Measurements from ENCODE around the gene NECTIN1.

Gene NECTIN1

DNA sequence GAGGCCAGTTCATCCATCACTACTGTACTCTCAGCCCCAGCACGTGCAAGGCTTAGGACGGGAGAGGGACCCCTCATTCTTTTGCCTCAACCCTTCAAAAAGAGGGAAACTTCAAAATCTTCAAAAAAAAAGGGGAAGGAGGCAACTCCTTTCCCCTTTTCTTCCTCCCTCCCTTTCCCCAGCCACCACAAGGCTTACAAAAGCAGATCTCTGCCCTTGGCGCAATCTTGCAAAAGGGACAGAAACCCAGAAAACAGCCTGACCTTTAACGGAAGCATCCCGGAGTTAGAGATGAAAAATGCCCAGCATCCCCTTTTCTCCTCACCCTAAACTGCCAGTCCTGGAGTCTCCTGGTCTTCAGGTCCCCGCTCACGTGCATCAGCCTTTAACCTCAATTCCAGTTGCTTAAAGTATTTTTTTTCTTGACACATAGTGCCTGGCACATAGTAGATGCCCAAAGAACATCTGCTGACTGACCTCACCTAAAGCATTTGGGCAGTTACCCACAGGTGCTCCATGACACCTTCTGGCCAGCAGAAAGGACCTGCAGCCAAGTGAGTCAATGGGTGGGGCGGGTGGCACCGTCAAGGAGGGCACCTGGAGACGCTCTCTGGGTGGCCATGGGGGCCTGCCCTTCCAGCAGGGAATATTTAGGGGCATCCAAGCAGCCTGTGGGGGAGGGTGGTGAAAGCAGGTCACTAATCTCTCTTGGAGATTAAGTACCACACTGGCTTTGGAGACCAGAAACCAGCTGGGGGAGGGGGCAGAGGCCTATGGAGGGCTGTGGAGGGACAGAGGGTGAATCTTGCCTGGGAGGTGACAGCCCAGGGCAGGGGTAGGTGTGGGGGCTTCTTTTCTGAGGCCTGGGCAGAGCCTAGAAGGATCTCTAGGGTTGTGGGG lies 16.3 kb downstream of the NECTIN1 start:
- TF ChIP-seq, protein P1, sequence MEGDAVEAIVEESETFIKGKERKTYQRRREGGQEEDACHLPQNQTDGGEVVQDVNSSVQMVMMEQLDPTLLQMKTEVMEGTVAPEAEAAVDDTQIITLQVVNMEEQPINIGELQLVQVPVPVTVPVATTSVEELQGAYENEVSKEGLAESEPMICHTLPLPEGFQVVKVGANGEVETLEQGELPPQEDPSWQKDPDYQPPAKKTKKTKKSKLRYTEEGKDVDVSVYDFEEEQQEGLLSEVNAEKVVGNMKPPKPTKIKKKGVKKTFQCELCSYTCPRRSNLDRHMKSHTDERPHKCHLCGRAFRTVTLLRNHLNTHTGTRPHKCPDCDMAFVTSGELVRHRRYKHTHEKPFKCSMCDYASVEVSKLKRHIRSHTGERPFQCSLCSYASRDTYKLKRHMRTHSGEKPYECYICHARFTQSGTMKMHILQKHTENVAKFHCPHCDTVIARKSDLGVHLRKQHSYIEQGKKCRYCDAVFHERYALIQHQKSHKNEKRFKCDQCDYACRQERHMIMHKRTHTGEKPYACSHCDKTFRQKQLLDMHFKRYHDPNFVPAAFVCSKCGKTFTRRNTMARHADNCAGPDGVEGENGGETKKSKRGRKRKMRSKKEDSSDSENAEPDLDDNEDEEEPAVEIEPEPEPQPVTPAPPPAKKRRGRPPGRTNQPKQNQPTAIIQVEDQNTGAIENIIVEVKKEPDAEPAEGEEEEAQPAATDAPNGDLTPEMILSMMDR (IDR thresholded peaks at IDR 0.05) = no peak
- DNase-seq (ENCODE audit: low spot score) = no peak
- Histone ChIP-seq H3K27ac (no peak overlapping the region), H3K4me3 (no peak overlapping the region)

DNA sequence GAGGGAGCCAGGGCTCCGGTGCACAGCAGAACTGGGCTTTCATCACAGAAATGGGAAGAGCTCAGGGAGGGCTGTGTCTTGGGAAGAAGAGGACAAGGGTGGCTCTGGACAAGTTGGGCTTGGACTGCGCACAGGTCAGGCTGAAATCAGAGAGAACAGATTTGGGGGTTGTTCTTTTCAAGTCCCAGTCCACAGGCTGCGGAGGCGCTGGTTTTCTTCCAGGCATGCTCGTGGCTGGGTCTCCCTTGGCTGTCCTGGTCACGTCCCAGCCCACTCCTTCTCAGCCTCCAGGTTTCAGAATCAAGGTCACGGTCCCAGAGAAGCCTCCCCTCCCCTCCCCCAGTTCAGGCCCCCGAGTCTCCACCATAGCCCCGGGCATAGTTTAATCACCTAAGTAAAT lies 17.0 kb downstream of the NECTIN1 start:
- TF ChIP-seq, protein P1 (IDR thresholded peaks at IDR 0.05) = no peak
- Histone ChIP-seq H3K4me3 (no peak overlapping the region), H3K27ac (no peak overlapping the region)
- DNase-seq (ENCODE audit: low spot score) = no peak

DNA sequence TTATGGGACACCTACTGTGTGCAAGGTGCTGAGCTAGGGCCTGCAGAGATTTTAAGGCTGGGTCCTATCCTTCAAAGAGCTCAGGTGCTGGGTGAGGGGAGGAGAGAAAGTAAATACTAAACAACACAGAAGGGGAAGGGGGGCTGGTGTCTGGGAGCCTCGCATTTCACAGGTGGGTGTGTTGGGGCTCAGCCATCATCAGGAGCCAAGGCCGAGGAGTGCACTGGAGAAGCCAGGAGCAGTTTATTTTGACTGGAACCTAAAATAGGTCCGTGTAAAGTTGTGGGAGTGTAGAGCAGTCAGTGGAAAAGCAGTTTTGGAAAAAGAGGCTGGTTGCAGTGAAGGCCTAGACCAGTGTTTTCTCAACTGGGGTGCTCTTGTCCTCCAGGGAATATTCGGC lies 17.5 kb downstream of the NECTIN1 start:
- no peak for DNase-seq (ENCODE audit: low spot score)
- H3K4me3 ChIP-seq = no peak overlapping the region
- TF ChIP-seq, protein P1 (IDR thresholded peaks at IDR 0.05) = no peak
- no peak overlapping the region for H3K27ac ChIP-seq

DNA sequence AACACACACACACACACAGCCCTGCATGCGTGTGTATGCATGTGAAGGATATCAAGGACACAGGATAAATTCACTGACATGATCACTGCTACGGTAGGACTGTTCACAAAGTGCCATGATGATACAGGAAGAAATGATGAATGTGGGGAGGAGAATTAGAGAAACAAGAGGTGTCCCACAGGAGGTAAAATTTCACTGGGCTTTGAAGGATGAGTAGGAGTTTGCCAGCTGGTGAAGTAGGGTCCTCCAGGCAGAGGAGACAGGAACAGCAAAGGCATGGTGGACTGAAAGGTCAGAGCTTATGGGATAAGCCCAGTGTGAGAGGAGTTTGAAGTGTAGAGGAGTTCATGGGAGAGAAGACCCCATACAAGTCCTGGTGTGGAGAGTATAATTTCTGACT lies 18.6 kb downstream of the NECTIN1 start:
- Histone ChIP-seq H3K4me3 (no peak overlapping the region), H3K27ac (no peak overlapping the region)
- no peak for DNase-seq (ENCODE audit: low spot score)
- TF ChIP-seq, protein P1 (IDR thresholded peaks at IDR 0.05) = no peak

DNA sequence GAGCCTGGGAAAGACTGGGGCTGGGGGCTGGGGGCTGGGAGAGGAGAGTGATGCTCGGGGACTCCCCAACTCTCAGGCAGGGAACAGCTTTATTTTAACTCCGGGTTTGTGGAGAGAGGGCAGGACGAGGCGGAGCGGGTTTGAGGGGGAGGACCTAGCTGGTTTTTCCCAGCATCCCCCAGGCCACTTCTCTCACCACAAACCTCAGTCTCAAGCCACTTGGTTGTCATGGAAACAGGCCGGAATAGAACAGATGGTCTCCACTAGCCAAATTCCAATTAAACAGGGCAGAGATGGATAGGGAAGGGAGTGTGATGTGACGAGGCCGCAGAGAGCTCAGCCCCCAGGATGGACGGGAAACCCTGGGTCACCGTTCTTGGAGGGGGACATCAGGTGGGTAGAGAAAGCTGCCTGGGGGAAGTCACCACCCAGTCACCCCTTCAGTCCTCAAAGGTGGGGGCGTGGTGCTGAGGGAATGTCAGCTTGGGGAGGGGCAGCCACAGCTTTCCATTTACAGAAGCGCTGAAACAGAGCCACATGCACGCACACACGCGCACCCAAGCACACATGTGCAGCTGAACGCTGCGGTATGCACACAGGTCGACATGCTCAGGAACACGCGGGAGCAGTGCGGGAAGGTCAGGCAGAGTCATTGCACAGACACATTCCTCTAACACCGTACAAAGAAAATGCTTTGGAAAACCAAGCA lies 19.2 kb downstream of the NECTIN1 start:
- no peak overlapping the region for H3K4me3 ChIP-seq

DNA sequence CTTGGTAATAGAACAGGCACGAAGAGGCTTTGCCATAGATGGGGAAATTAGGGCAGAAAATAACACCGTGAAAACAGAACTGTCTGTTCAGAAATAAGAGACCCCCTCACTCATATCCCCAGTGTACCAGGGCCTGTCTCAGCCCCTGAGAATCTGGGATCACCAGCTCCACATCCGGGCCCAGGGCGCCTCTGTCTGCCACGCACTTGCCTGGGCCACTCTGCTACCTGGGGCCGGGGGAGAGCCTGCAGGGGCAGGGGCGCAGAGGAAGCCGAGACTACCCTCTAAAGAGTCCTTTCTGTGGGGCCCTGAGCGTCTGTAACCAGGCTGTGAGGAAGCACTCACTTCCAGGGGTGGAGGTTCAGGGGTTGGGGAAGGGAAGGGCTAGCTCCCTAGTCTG lies 19.8 kb downstream of the NECTIN1 start:
- DNase-seq (ENCODE audit: low spot score) = no peak
- TF ChIP-seq, protein P1 (IDR thresholded peaks at IDR 0.05) = no peak
- no peak overlapping the region for H3K4me3 ChIP-seq
- H3K27ac ChIP-seq = no peak overlapping the region

More for the DNA sequence above, 19.2 kb downstream of the NECTIN1 start:
- TF ChIP-seq, protein P1 (IDR thresholded peaks at IDR 0.05) = no peak
- no peak overlapping the region for H3K27ac ChIP-seq
- no peak for DNase-seq (ENCODE audit: low spot score)

Measured in coronary artery (tissue), 2 donors.